HG03378 (cell line): ENCODE measurements around the gene LRGUK.

ENCODE experiments used
- ATAC-seq: cut with Tn5 transposase; IDR thresholded peaks from one replicate; pipeline ENCODE4 v1.9.1; 2021; ENCODE audit warnings: mild to moderate bottlenecking, moderate library complexity; ENCODE audit not compliant: unreplicated experiment

Gene LRGUK

DNA sequence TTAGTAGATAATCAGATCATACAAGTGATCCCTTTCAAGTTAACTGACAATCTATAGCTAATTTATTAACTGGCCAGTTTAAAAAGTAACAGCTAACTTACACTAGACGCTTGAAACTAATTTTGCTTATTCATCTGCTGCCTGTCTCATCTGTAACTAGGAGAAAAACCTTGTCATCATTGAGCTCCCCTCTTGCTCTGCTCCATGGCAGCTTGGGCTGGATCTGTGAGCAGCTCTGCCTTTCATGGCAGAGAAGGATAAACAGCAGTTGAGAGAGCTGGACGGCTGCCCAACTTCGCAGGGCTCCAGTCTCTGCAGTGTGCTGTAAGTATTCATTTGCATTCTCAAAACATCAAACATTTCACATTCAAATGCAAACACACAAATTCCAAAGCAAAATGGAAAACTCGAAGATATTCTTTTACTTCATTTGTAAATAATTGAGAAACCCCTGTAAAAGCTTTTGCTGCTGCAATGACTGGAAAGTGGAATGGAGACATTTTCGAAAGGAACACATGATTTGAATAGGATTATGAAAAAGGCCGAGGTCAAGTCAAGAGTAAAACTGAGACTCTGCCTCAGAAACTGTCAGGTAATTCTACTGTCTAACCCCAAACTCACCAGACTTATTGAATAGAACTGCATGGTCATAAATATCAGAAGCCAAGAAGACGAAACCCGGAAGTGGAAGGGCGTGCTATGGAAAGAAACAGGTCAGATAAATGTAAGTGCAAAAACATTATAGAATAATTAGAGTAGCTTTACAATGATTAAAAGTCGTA is 172.0 kb downstream of the LRGUK start:
- no peak for ATAC-seq

DNA sequence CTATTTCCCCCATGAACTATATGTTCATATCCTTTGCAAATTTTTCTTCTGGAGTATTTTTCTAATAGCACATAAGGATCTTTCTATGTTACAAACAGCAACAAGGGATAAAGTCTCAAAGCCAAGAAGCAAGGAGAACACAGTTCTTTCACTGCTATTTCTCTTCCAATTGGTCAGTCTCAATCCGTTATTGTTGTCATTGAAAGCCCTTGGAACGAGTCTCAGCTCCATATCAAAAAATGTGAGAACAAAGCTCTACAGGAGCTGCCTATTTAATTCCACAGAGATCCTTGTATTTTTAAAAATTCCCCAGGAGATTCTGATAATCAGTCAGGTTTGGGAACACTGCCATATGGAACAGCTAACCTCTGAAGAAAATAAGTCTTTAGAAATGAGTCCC is 173.8 kb downstream of the LRGUK start:
- ATAC-seq, result no peak

DNA sequence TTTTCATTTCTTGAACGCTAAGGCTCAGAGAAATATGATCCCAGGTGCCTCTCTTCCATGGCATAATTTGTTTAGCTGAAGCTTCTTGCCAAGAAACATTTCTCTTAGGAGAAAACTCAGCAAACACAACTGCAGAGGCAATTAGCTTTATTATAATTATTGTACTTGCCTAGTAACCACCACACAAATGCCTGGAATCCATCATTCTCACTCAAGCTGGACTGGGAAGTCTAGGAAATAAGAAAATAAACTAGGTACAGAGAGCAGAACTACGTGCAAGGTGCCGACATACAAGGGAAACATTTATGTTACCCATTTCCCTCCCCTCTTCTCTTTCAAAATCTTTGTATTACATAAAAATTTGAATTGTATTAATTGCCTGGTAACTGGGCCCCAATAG is 174.5 kb downstream of the LRGUK start:
- ATAC-seq, result no peak

DNA sequence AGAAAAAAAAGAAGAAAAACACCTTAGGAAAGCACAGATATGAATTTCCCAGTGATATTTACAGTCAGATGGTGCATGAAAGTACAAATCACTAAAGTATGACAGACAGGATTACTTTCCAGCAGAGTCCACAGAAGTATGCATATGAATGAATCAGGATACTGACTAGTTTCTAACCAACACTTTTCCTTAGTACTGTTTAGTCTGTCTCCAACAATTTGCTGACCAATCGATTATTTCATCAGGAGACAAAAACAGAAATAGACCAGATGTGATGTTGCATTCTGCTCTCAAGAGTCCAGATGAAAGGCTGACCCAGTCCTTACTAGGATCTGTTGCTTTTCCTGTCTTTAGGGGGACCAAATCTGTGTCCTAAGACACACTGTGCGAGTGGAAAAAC is 175.0 kb downstream of the LRGUK start:
- no peak for ATAC-seq

DNA sequence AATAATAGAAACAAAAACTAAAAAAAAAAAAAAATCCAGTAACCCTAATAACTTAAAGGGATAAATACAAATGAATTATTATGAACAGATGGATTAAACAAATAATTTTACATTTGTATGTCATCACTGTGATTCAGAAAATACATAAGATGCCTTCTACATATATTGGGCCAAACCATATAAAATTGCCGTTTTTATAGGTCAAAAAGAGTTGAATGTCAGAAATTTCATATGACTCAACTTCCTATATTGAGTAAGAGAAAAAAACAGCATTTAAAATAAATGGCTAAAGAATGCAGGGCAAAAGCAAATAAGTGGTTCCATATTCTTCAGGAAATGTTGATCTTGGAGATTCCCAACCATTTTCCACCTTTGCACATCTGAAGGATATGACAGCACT is 180.2 kb downstream of the LRGUK start:
- no peak for ATAC-seq

DNA sequence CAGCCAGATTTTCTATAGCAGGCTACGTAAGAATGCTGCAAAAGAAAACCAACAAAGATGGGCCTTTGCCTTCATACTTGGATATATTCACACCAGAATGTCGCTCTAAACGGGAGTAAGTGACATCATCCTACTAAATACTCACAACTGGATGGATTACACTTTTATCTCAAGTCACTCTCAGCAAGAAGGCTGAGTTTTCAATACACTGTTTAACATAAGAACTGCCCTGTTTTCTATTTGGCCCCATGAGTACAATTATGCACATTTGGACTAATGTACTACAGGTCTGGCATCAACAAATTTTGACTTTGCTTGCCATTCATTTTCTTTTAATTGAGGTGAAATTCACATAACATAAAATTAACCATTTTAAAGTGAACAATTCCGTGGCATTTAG is 181.4 kb downstream of the LRGUK start:
- ATAC-seq, result no peak

DNA sequence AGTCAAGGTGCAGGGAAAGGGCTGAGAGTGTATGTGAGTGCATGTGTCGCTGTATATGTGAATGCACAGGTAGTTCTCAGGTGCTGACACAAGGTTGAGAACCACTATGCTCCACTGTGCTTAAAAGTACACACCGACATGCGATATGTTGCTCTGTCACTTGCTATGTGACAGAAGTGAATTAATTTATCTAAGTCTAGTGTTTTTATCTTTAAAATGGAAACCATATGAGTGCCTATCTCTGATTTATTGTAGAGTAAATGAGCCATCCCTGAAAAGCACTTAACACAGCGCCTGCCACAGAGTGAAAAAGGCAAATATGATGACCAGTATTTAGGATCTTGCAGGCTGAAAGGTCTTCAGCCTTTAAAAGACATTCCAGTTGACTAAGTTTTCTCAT is 184.7 kb downstream of the LRGUK start:
- ATAC-seq, result no peak

DNA sequence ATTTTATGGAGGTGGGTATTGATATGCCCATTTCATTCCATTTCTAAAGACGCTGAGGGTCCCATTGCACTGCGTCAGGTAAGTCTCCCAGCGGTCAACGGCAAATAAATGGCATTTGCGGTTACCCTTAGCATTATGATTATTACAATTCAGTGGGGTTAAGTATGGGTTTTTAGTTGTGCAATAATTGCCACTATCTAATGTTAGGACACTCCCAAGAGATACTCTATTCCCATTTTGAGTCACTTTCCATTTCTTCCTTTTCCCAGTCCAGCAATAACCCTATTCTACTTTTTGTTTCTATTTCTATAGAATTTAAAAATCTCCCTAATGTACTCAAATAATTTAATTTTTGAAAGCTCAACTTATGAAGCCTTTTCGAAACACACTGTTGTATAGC is 185.6 kb downstream of the LRGUK start:
- no peak for ATAC-seq

DNA sequence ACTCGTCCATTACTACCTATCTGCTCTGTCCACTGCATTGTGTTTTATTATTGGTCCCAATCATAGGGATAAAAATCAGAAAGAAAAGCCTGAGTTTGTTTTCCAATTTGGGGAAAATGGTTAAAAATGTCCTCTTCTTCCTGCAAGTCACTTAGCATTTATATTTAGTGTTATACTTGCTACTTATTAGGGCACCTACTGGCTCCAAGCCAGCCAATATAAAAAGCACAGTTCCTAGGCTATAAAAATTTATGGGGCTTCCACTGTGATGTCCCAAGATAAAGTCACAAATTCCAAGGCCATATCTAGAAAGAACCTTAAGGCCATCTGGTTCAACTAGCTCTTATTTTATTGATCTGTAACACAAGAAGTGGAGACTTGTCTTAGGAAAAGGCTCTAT is 186.4 kb downstream of the LRGUK start:
- ATAC-seq, result no peak
